SK-N-SH treated with all-trans-retinoic acid at 6 μM for 48 hours (cell line): Measurements from ENCODE around the gene ENDOG.

Source experiments
- ARNTL ChIP-seq: fragments of 450-650 bp; formaldehyde crosslinking; IDR thresholded peaks from 2 replicates; pipeline ENCODE4 v1.5.0; 2020; ENCODE audit warnings: low read depth, mild to moderate bottlenecking, moderate library complexity, borderline replicate concordance
- BACH2 ChIP-seq: fragments of 250-450 bp; sonication (Bioruptor Pico); IDR thresholded peaks from 2 replicates; pipeline ENCODE4 v1.9.0; 2021; ENCODE audit warnings: mild to moderate bottlenecking, borderline replicate concordance
- CSDC2 ChIP-seq: fragments of 250-450 bp; sonication (Bioruptor Pico); IDR thresholded peaks from 2 replicates; pipeline ENCODE4 v1.5.0; 2020; ENCODE audit warnings: mild to moderate bottlenecking, moderate library complexity
- ESRRG ChIP-seq: fragments of 250-450 bp; sonication (Bioruptor Pico); IDR thresholded peaks from 2 replicates; pipeline ENCODE4 v1.6.1; 2021; ENCODE audit warnings: mild to moderate bottlenecking
- SNAI2 ChIP-seq: fragments of 250-450 bp; sonication (Bioruptor Pico); IDR thresholded peaks from 2 replicates; pipeline ENCODE4 v1.5.0; 2020; ENCODE audit warnings: mild to moderate bottlenecking, moderate library complexity
- TOX ChIP-seq: fragments of 250-450 bp; sonication (Bioruptor Pico); IDR thresholded peaks from 2 replicates; pipeline ENCODE4 v1.8.0; 2021; ENCODE audit warnings: mild to moderate bottlenecking, moderate library complexity, borderline replicate concordance
- ZFP3 ChIP-seq: fragments of 250-450 bp; sonication (Bioruptor Pico); IDR thresholded peaks from 2 replicates; pipeline ENCODE4 v1.5.0; 2020; ENCODE audit warnings: mild to moderate bottlenecking, moderate library complexity
- ZNF70 ChIP-seq: fragments of 450-650 bp; formaldehyde crosslinking; IDR thresholded peaks from 2 replicates; pipeline ENCODE4 v1.5.0; 2020; ENCODE audit warnings: mild to moderate bottlenecking, moderate library complexity
- TF ChIP-seq, protein P1 (sequence below): fragments of 250-450 bp; sonication (Bioruptor Pico); IDR thresholded peaks from 2 replicates; pipeline ENCODE4 v1.5.0; 2020; ENCODE audit warnings: mild to moderate bottlenecking, moderate library complexity
- TF ChIP-seq, protein P2 (sequence below): fragments of 250-450 bp; sonication (Bioruptor Pico); IDR thresholded peaks from 2 replicates; pipeline ENCODE4 v1.8.0; 2020; ENCODE audit warnings: mild to moderate bottlenecking, moderate library complexity, borderline replicate concordance
- TF ChIP-seq, protein P3 (sequence below): fragments of 250-450 bp; sonication (Bioruptor Pico); IDR thresholded peaks from 2 replicates; pipeline ENCODE4 v1.5.1; 2021; ENCODE audit warnings: mild to moderate bottlenecking, moderate library complexity

DNA sequence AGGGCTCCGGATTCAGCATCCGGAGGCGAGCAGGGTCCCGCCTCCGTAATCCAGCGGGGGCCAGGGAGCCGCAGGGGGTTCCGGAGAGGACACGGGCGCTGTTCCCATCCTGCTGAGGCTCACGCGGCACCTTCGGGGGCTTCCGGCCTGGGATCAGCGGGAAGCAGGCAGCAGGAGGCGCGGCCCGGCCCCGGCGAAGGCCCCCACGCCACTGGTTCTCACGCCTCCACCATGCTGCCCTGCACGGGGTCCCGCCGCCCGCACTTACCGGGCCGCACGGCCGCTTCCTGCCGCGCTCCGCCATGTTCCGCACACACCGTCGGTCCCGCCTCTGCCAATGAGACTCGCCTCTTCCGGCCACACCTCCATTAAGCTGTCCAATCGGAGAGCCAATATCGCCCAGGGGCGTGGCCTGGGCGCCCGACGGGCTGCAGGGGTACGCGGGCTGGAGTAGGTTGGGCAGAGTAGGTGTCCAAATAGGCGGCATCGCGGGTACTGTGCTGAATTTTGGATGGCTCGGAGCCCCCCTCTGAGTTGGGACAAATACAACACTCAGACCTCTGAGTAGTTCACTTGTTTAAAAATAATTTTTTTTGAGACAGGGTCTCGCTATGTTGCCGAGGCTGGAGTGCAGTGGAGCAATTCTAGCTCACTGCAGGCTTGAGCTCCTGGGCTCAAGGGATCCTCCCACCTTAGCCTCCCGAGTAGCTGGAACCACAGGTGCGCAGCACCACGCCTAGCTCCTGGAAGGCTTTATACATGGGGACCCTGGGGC lies 11.4 kb downstream of the ENDOG start, which contains the start of gene SPOUT1:
- no peak for TF ChIP-seq ZNF70
- TF ChIP-seq CSDC2 (CRISPR knock-in tag), result no peak
- TF ChIP-seq ESRRG, result no peak
- no peak for TF ChIP-seq ARNTL (CRISPR knock-in tag)
- TF ChIP-seq, protein P1, sequence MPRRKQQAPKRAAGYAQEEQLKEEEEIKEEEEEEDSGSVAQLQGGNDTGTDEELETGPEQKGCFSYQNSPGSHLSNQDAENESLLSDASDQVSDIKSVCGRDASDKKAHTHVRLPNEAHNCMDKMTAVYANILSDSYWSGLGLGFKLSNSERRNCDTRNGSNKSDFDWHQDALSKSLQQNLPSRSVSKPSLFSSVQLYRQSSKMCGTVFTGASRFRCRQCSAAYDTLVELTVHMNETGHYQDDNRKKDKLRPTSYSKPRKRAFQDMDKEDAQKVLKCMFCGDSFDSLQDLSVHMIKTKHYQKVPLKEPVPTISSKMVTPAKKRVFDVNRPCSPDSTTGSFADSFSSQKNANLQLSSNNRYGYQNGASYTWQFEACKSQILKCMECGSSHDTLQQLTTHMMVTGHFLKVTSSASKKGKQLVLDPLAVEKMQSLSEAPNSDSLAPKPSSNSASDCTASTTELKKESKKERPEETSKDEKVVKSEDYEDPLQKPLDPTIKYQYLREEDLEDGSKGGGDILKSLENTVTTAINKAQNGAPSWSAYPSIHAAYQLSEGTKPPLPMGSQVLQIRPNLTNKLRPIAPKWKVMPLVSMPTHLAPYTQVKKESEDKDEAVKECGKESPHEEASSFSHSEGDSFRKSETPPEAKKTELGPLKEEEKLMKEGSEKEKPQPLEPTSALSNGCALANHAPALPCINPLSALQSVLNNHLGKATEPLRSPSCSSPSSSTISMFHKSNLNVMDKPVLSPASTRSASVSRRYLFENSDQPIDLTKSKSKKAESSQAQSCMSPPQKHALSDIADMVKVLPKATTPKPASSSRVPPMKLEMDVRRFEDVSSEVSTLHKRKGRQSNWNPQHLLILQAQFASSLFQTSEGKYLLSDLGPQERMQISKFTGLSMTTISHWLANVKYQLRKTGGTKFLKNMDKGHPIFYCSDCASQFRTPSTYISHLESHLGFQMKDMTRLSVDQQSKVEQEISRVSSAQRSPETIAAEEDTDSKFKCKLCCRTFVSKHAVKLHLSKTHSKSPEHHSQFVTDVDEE (CRISPR knock-in tag), result no peak; the same call in 1 of the 2 replicates
- TF ChIP-seq TOX (CRISPR knock-in tag), result no peak
- TF ChIP-seq SNAI2 (CRISPR knock-in tag), result no peak
- TF ChIP-seq ZFP3 (CRISPR knock-in tag), result no peak
- no peak for TF ChIP-seq BACH2 (CRISPR knock-in tag)
- TF ChIP-seq, protein P2, sequence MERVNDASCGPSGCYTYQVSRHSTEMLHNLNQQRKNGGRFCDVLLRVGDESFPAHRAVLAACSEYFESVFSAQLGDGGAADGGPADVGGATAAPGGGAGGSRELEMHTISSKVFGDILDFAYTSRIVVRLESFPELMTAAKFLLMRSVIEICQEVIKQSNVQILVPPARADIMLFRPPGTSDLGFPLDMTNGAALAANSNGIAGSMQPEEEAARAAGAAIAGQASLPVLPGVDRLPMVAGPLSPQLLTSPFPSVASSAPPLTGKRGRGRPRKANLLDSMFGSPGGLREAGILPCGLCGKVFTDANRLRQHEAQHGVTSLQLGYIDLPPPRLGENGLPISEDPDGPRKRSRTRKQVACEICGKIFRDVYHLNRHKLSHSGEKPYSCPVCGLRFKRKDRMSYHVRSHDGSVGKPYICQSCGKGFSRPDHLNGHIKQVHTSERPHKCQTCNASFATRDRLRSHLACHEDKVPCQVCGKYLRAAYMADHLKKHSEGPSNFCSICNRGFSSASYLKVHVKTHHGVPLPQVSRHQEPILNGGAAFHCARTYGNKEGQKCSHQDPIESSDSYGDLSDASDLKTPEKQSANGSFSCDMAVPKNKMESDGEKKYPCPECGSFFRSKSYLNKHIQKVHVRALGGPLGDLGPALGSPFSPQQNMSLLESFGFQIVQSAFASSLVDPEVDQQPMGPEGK (CRISPR knock-in tag), result no peak
- TF ChIP-seq, protein P3, sequence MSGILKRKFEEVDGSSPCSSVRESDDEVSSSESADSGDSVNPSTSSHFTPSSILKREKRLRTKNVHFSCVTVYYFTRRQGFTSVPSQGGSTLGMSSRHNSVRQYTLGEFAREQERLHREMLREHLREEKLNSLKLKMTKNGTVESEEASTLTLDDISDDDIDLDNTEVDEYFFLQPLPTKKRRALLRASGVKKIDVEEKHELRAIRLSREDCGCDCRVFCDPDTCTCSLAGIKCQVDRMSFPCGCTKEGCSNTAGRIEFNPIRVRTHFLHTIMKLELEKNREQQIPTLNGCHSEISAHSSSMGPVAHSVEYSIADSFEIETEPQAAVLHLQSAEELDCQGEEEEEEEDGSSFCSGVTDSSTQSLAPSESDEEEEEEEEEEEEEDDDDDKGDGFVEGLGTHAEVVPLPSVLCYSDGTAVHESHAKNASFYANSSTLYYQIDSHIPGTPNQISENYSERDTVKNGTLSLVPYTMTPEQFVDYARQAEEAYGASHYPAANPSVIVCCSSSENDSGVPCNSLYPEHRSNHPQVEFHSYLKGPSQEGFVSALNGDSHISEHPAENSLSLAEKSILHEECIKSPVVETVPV (CRISPR knock-in tag), result no peak
